Activated T-helper 1 cell treated with anti-CD3 and anti-CD28 coated beads, Interleukin-2, amount 50 U/mL, for 16 hours (primary cell): ENCODE measurements around the gene STAG1.
"Not testable (repeated sequence)": the region's sequence is repeated elsewhere in the genome, so short reads cannot be mapped to it uniquely, and the experiment has no call there.

ENCODE experiments used
- DNase-seq, 2 donors: peaks; one replicate each; pipeline ENCODE4 v3.0.0-alpha.2; 2020; ENCODE audit warnings: low read depth in 1 of 2, low spot score in 1 of 2

The STAG1 gene

DNA sequence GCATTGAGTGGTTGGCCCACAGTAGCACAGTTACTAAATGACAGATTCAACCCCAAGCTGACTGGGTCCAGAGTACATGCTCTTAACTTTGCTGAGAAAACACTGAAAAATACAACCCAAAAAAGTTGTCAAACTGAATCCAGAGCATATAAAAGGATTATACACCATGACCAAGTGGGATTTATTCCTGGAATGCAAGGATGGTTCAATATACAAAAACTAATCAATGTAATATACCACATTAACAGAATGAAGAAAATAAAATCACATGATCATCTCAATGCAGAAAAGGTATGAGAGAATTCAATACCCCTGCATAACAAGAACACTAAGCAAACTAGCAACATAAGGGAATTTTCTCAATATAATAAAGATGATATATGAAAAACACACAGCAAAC is 98.5 kb downstream of the STAG1 start:
- DNase-seq: no peak

DNA sequence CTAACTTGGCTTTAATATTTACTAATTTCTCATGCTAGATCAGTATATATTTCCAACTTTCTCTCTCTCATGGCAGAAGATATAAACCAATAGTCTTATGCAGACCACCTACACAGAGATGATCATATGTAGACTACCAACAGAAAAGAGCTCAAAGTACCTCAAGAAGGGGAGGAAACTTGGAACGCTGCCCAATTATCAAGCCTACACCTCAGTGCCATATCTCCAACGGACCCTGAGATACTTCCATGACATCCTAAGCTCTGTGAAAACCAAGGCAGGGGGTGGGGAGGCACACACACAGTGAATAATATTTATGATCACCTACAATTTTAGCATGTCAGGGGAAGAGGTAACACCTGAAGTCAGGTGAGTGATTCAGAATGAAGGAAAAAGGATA is 100.6 kb downstream of the STAG1 start:
- no peak for DNase-seq

DNA sequence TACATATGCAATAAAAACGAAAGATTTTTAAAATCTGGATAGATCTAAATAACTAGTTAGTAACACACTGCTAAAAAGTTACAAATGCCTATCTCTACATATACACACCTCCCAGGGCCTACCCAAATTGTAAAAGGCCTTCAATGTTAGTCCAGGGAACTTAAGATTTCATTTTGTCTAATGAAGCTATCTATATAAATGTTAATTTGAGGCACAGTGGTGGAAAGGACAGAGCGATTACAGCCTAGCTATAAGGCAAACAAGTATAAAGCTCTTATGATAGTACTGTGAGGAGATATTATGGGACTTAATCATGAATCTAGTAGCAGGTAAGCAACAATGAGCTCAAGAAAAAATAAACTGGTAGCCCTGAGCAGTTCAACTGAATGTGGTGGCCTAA is 101.7 kb downstream of the STAG1 start:
- no peak for DNase-seq

DNA sequence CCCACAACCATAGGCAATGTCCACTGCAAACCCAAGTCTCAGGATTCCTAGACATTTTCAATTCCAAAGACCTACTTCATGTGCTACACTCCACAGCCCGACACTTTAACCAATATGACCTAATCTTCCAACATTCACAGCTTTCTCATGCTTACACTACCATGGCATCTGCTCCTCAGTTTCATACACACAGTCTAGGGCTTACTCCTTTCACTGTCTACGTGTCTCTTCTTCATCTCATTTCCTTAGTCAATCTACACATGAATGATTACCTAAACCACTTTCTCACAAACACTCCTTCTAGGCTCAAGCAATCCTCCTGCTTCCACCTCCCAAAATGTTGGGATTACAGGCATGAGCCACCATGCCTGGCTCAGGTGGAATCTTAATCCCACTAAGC is 106.3 kb downstream of the STAG1 start:
- DNase-seq: no peak

DNA sequence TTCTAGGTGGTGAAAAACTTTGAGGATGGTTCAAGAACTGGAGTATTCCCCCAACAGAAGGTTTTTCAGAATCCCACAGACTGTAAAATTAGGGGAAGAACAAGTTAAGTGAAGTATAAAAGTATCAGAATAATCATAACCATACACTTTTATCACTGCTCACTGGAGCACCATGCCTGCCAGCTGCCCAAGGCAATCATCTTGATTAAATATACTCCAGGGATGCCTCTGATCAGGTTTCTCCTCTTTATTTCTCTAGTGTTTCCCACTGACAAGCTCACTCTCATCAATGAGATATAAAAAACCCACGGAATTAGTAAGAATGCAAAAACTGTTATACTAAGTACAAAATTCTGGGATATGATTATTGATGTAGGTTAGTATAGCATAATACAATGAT is 108.0 kb downstream of the STAG1 start:
- no peak for DNase-seq

DNA sequence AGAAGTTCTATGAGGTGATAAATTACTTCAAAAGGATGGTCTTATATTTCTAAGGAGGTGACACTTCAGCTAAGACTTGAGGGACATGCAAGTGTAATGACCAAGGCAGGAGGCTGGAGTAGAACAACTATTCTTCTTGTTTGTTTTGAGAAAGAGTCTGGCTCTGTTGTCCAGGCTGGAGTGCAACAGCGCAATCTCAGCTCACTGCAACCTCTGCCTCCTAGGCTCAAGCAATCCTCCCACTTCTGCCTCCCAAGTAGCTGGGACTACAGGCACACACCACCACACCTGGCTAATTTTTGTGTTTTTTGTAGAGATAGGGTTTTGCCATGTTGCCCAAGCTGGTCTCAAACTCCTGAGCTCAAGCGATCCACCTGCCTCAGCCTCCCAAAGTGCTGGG is 108.8 kb downstream of the STAG1 start:
- not testable (repeated sequence) for DNase-seq

DNA sequence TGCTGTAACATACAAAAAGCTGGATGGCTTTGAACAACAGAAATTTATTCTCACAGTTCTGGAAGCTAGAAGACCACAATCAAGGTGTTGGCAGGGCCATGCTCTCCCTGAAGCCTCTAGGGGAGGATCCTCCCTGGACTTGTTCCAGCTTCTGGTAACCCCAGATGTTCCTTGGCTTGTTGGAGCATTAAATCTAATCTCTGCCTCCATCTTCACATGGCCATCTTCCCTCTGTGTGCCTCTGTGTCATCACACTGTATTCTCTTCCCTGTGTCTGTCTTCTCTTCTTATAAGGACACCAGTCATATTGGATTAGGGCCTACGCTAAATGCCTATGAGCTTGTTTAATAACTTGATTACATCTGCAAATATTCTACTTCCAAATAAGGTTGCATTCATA is 109.5 kb downstream of the STAG1 start:
- no peak for DNase-seq

DNA sequence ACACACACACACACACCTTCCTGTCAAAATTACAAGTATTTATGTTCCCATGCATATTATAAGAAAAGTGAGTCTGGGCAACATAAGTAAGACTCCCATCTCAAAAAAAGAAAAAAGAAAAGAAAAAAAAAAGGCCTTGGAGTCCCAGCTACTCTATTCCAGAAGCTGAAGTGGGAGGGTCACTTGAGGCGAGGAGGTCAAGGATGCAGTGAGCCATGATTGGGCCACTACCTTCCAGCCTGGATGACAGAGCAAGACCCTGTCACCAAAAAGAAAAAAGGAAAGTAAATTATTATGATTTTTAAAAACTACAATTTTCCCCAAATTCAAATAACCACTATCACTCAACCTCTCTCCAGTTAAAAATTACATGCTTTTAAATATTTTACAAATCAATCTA is 113.1 kb downstream of the STAG1 start:
- DNase-seq: no peak

DNA sequence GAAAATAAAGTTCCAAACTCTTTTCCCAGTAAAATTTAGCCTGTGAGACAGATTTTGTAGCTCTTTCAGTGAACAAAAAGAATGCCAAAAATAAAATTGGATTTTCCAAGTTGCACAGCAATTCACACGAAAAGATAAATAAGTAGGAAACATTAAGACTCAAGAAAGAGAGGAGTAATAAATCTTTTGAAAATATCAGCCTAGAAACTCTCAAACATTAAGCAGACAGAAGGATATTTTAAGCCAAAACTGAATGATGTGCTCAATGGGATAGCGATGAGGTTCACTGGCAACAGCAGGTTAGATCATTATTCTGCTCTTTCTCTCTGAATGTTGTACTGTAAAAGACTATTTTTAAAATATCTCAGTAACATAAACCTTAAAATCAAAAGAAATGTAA is 115.0 kb downstream of the STAG1 start:
- no peak for DNase-seq

DNA sequence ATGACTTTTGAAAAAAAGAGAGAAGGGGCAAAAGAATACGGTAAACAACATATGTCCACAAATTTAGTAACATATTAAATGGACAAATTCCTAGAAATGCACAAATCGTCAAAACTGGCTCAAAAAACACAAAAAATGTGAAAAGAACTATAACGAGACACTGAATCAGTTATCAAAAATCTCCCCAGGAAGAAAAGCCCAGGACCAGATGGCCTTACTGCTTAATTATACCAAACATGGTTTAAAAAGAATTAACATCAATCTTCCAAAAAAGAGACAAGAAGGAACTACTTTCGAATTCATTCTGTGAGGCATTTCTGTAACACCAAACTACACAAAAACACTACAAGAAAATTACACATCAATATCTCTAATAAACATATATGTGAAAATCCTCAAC is 117.4 kb downstream of the STAG1 start:
- no peak for DNase-seq

DNA sequence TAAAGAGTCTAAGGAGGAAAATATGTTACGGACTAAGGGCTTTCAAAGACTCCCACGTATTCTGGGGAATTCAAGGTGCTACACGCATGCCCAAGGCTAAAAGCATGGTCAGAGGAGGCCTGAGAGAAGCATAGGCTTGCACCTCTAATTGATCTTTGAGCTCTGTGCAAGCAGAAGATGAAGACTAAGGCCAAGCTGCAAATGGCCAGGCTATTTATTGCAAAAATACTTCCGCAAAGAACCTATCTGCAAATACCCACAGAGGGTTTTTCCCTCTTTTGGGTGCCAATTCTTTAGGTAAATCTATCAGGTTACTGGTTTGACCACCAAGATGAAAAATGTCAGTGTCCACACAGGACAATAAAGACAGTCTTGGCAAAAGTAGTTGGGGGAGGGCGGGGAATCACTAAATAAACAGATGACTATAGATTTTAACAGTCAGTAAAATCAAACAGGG is 119.5 kb downstream of the STAG1 start:
- no peak for DNase-seq

DNA sequence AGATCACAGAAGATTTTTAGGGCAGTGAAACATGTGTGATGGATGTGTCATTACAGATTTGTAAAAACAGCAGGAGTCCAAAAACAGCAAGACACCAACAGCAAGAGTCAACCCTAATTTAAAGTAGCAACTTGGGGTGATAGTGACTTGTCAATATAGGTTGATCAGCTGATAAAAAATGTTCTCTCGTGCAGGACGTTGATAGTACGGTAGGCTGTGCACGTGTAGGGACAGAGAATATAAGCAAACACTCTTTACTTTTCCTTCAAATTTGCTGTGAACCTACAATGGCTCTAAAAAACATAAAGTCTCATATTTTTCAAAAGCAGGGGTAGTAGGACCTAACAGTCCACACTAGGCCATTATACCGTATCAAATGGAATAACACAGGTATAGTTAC is 120.8 kb downstream of the STAG1 start:
- no peak for DNase-seq

DNA sequence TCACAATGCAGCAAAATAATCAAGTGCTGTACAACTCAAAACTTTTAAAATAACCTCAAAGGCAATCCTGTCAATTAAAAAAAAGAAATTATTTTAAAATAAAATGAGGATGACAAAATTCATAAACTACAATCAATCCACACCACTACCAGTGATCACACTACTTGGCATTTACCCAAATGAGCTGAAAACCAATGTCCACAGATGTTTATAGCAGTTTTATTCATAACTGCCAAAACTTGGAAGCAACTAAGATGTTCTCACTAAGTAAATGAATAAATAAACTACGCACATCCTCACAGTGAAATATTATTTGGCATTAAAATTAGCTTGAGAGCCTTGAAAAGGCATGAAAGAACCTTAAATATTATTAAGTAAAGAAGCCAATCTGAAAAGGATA is 121.3 kb downstream of the STAG1 start:
- DNase-seq: no peak

DNA sequence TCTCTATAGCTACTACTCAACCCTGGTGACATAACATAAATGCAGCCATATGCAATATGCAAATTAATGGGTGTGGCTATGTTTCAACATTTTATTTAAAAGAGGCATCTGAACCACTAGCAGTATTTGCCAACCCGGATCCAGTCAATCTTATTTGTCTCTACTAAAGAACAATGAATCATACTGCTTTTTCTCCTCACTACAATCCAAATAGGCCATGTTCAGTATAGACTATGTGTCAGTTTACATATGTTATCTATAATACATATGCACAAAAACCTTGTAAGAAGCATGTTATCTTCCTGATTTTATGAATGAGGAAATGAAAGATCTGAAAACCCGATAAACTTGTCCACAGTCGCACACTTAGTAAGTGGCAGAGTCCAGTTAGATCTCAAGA is 125.7 kb downstream of the STAG1 start:
- no peak for DNase-seq

DNA sequence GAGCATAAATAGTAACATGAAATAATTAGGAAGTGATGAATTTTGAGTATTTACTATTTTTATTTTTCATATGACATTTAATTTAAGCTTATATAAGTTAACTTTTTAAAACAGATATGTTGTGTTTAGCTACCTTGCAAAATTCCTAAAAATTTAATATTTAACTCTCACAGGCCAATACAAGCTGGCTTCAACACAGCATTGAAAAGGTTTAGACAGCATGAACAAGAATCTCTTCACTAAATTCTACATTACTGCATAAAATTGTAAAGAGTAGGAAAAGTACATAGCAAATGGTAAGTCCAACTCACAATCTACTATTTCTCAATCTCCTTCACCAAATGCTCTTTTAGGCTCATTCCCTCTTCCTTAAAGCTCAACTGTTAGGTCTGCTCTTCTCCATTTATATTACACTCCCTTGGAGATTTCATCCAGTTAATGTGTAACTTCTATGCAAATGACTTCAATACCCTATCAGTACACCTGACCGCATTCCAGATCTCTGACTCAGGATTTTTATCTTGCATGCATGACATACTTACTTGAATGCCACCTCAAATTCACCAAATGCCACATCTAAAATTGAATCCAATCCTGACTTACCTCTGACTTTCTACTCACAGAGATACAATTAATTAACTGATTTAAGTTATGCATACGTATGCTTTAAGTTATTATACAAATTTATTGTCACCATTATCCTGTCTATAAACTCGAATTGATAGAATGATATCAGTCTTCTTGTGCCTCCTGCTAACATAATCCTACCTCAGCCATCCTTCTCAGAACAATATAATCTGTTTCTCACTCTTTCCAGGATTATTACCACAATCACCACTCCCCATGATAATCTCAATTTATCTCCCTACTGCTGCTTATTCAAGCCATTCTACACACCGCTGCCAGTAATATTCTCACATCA is 127.0 kb downstream of the STAG1 start:
- no peak for DNase-seq

DNA sequence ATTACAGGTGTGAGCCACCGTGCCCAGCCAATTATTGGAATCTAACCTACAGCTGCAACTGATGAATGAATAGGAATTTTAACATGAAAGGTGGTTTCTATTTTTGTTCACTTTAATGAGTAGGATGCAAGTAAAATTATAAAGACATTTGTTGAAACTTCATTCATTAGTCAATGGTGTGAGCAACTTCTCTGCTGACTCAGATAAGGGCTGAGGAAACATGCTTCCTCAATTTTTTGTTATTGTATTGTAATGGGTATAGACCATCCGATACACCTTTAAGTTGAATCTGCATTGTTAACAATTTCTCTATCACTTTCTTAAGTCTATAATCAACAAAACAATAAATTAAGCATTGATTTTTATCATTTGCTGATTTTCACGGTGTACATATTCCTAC is 127.8 kb downstream of the STAG1 start:
- no peak for DNase-seq

DNA sequence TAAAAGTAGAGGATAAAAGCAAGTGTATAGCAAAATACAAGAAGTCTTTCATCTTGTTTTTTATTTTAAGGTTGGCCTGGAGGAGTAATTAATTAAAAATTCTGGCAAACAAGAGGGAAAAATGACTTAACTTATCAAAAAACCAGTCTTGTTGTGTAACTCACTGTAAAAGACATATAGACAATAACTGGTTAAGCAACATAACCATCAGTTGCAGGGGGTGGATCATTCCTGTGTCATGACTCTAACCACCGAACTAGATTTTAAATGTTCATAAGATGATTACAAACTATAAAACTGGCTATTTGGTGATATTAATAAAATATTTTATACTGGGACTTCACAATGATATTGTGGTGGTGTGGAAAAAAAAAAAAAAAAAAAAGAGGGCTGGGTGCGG is 130.6 kb downstream of the STAG1 start:
- DNase-seq: no peak

DNA sequence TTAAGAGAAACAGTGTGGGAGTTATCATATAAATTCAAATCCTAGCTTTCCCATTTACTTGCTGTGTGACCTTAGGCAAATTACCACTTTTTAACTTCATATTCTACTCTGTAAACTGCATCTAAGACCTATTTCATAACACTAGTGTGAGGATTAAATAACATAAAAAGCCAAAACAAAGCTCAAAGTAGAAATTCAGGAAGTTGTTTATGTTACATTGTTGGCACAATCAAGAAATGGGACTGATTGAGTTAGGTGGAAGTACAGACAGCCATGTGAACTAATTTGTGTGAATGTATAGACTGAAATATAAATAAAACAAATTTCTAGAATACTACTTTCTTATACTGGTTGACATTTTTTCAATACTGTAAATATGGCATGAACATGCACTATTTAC is 131.7 kb downstream of the STAG1 start:
- no peak for DNase-seq

DNA sequence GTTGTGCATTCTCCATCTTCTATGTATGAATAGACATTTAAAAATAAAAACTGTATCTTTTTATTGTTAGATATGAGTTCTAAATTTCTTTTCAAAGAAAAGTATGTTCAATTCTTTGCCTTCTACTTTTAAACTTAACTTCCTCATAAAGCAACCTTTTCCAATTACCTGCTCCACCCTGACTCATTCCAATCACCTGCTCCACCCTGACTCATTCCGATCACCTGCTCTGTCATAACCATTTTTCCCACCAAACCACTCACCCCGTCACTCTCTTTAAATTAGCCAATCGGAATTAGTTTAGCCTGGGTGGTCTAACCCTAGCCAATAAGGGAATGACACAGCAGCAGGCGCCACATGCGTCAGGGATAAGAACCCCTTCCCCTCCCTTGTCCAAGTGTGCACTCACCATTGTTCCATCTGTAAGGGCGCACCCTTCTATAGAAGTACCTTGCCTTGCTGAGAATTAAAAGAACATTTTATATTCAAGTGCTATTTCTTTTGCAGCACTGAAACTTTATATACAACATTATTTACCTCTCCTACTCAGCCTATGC is 134.1 kb downstream of the STAG1 start:
- not testable (repeated sequence) for DNase-seq

DNA sequence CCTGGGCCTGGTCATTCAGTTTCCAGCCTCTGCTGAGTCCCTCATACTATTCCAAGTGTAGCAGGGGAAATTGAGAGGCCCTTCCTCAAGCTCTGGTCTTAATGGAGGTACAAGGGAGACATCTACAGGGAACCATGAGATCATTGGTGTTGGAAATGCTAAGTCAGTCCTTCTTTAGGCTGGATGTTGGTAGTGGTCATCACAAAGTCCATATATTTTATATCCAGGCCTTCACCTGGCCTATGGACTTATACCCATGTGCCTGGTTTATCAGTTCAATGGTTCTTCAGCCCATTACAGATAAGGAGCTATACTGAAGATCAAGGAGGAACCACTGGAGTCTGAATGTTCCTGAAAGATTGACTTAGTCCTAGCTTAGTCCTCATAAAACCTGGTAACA is 135.0 kb downstream of the STAG1 start:
- no peak for DNase-seq

DNA sequence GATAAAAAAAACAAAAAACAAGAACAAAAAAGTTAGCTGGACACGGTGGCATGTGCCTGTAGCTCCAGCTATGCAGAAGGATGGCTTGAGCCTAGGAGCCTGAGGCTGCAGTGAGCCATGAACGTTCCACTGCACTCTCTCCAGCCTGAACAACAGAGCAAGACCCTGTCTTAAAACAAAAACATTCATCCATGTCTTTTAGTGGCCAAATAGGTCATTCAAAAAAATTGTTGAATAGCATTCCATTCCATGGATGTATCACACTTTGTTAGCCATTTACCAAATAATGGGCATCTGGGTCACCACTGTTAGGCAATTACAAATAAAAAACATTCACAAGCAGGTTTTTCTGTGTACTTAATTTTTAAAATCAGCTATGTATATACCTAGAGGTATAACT is 139.7 kb downstream of the STAG1 start:
- DNase-seq: no peak

DNA sequence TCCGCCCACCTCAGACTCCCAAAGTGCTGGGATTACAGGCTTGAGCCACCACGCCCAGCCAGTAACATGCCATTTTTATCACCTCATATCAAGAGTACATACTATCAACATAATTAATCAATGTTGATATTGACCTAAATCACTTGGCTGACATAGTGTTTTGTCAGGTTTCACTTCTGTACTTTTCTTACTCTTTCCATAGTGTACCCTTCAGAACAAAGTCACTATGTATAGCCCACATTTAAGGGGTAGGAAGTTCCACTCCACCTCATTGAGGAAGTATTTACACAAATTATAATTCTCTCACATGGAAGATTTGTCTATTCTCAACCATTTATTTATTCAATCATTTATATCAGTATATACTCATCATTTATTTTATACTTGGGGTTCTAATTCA is 145.2 kb downstream of the STAG1 start:
- no peak for DNase-seq

DNA sequence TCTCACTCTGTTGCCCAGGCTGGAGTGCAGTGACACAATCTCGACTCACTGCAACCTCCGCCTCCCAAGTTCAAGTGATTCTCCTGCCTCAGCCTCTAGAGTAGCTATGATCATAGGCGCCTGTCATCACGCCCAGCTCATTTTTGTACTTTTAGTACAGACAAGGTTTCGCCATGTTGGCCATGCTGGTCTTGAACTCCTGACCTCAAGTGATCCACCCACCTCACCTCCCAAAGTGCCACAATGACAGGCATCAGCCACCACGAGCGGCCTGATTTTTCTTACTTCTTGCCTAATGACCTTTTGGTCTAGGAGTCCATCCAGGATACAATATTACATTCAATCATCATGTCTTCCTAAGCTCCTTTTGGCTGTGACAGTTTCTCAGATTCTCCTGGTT is 146.0 kb downstream of the STAG1 start:
- DNase-seq: not testable (repeated sequence)
